ENCODE data around the gene ACER3.
"Not testable (repeated sequence)": the region's sequence is repeated elsewhere in the genome, so short reads cannot be mapped to it uniquely, and the experiment has no call there.

Gene ACER3

GRCh38 chr11:76860539-76861475 is at the start of gene ACER3:
ACER3 (plus strand) TSS chr11:76860918; CDS start chr11:76860977, 59 bp downstream.
- Histone ChIP-seq H3K4me3 (ENCODE audit: low read length) (peak within 1 kb of the TSS; percentile 89), H3K4me1 (ENCODE audit: control insufficient read depth, insufficient read depth, low read length) (peaks cover 7% of the 10 kb centered on the region)

GRCh38 chr11:76811259-76811658 is 49.5 kb upstream of the ACER3 start:
- Histone ChIP-seq H3K27me3 (ENCODE audit: control insufficient read depth, insufficient read depth, low read length) (no peaks in the 10 kb centered on the region), H3K9ac (ENCODE audit: low read length) (no peak overlapping the region), H3K4me3 (ENCODE audit: low read length) (no peak overlapping the region), H3K36me3 (ENCODE audit: control insufficient read depth, insufficient read depth, low read length) (no peaks in the 10 kb centered on the region), H3K4me1 (ENCODE audit: control insufficient read depth, insufficient read depth, low read length) (no peaks in the 10 kb centered on the region), H3K27ac (ENCODE audit: low read depth, low read length) (no peak overlapping the region)

More at GRCh38 chr11:76860539-76861475, at the start of gene ACER3:
- Histone ChIP-seq H3K9ac (ENCODE audit: low read length) (peak within 1 kb of the TSS; percentile 74), H3K27me3 (ENCODE audit: control insufficient read depth, insufficient read depth, low read length) (no peaks in the 10 kb centered on the region), H3K36me3 (ENCODE audit: control insufficient read depth, insufficient read depth, low read length) (no peaks in the 10 kb centered on the region), H3K27ac (ENCODE audit: low read depth, low read length) (peak within 1 kb of the TSS; percentile 89)

- no peak overlapping the region for H3K9ac ChIP-seq (ENCODE audit: low read length)
- H3K4me3 ChIP-seq (ENCODE audit: low read length), result no peak overlapping the region
- H3K36me3 ChIP-seq (ENCODE audit: control insufficient read depth, insufficient read depth, low read length), result no peaks in the 10 kb centered on the region
- H3K4me1 ChIP-seq (ENCODE audit: control insufficient read depth, insufficient read depth, low read length), result no peaks in the 10 kb centered on the region
- H3K27ac ChIP-seq (ENCODE audit: low read depth, low read length), result no peak overlapping the region
- no peaks in the 10 kb centered on the region for H3K27me3 ChIP-seq (ENCODE audit: control insufficient read depth, insufficient read depth, low read length)
These were observed 46.3 kb upstream of the ACER3 start for GRCh38 chr11:76814414-76814813.

GRCh38 chr11:76815678-76816077 is 45.0 kb upstream of the ACER3 start:
- not testable (repeated sequence) for H3K4me3 ChIP-seq (ENCODE audit: low read length); H3K27me3 ChIP-seq (ENCODE audit: control insufficient read depth, insufficient read depth, low read length); H3K9ac ChIP-seq (ENCODE audit: low read length); H3K4me1 ChIP-seq (ENCODE audit: control insufficient read depth, insufficient read depth, low read length); H3K36me3 ChIP-seq (ENCODE audit: control insufficient read depth, insufficient read depth, low read length); H3K27ac ChIP-seq (ENCODE audit: low read depth, low read length)

GRCh38 chr11:76820184-76820566 is 40.5 kb upstream of the ACER3 start:
- H3K27ac ChIP-seq (ENCODE audit: low read depth, low read length), result no peak overlapping the region

GRCh38 chr11:76821396-76821795 is 39.3 kb upstream of the ACER3 start:
- not testable (repeated sequence) for H3K36me3 ChIP-seq (ENCODE audit: control insufficient read depth, insufficient read depth, low read length); H3K27ac ChIP-seq (ENCODE audit: low read depth, low read length); H3K9ac ChIP-seq (ENCODE audit: low read length); H3K4me1 ChIP-seq (ENCODE audit: control insufficient read depth, insufficient read depth, low read length); H3K27me3 ChIP-seq (ENCODE audit: control insufficient read depth, insufficient read depth, low read length); H3K4me3 ChIP-seq (ENCODE audit: low read length)

More at GRCh38 chr11:76820184-76820566, 40.5 kb upstream of the ACER3 start:
- no peak overlapping the region for H3K9ac ChIP-seq (ENCODE audit: low read length)
- H3K27me3 ChIP-seq (ENCODE audit: control insufficient read depth, insufficient read depth, low read length), result no peaks in the 10 kb centered on the region
- no peaks in the 10 kb centered on the region for H3K4me1 ChIP-seq (ENCODE audit: control insufficient read depth, insufficient read depth, low read length)
- H3K36me3 ChIP-seq (ENCODE audit: control insufficient read depth, insufficient read depth, low read length), result no peaks in the 10 kb centered on the region
- H3K4me3 ChIP-seq (ENCODE audit: low read length), result no peak overlapping the region

GRCh38 chr11:76822406-76822805 is 38.3 kb upstream of the ACER3 start:
- Histone ChIP-seq H3K36me3 (ENCODE audit: control insufficient read depth, insufficient read depth, low read length) (no peaks in the 10 kb centered on the region), H3K4me1 (ENCODE audit: control insufficient read depth, insufficient read depth, low read length) (no peaks in the 10 kb centered on the region), H3K27me3 (ENCODE audit: control insufficient read depth, insufficient read depth, low read length) (no peaks in the 10 kb centered on the region), H3K27ac (ENCODE audit: low read depth, low read length) (no peak overlapping the region), H3K4me3 (ENCODE audit: low read length) (no peak overlapping the region), H3K9ac (ENCODE audit: low read length) (no peak overlapping the region)

- Histone ChIP-seq H3K36me3 (ENCODE audit: control insufficient read depth, insufficient read depth, low read length) (no peaks in the 10 kb centered on the region), H3K27ac (ENCODE audit: low read depth, low read length) (peak overlapping the region; percentile 58), H3K9ac (ENCODE audit: low read length) (no peak overlapping the region), H3K4me1 (ENCODE audit: control insufficient read depth, insufficient read depth, low read length) (no peaks in the 10 kb centered on the region), H3K27me3 (ENCODE audit: control insufficient read depth, insufficient read depth, low read length) (no peaks in the 10 kb centered on the region), H3K4me3 (ENCODE audit: low read length) (no peak overlapping the region)
These were observed 37.2 kb upstream of the ACER3 start for GRCh38 chr11:76823481-76824028.

- Histone ChIP-seq H3K9ac (ENCODE audit: low read length) (no peak overlapping the region), H3K4me3 (ENCODE audit: low read length) (no peak overlapping the region), H3K27ac (ENCODE audit: low read depth, low read length) (peak overlapping the region; percentile 58), H3K4me1 (ENCODE audit: control insufficient read depth, insufficient read depth, low read length) (no peaks in the 10 kb centered on the region), H3K27me3 (ENCODE audit: control insufficient read depth, insufficient read depth, low read length) (no peaks in the 10 kb centered on the region), H3K36me3 (ENCODE audit: control insufficient read depth, insufficient read depth, low read length) (no peaks in the 10 kb centered on the region)
These were observed 36.4 kb upstream of the ACER3 start for GRCh38 chr11:76824083-76824939.

- no peak overlapping the region for H3K27ac ChIP-seq (ENCODE audit: low read depth, low read length)
These were observed 35.6 kb upstream of the ACER3 start for GRCh38 chr11:76824980-76825725.

GRCh38 chr11:76825726-76826396 is 34.9 kb upstream of the ACER3 start:
- no peak overlapping the region for H3K9ac ChIP-seq (ENCODE audit: low read length)
- H3K4me1 ChIP-seq (ENCODE audit: control insufficient read depth, insufficient read depth, low read length), result peaks cover 2% of the 10 kb centered on the region
- H3K27ac ChIP-seq (ENCODE audit: low read depth, low read length), result no peak overlapping the region
- no peaks in the 10 kb centered on the region for H3K27me3 ChIP-seq (ENCODE audit: control insufficient read depth, insufficient read depth, low read length)
- no peaks in the 10 kb centered on the region for H3K36me3 ChIP-seq (ENCODE audit: control insufficient read depth, insufficient read depth, low read length)
- H3K4me3 ChIP-seq (ENCODE audit: low read length), result no peak overlapping the region

More at GRCh38 chr11:76824980-76825725, 35.6 kb upstream of the ACER3 start:
- Histone ChIP-seq H3K36me3 (ENCODE audit: control insufficient read depth, insufficient read depth, low read length) (no peaks in the 10 kb centered on the region), H3K4me1 (ENCODE audit: control insufficient read depth, insufficient read depth, low read length) (no peaks in the 10 kb centered on the region), H3K9ac (ENCODE audit: low read length) (no peak overlapping the region), H3K4me3 (ENCODE audit: low read length) (no peak overlapping the region), H3K27me3 (ENCODE audit: control insufficient read depth, insufficient read depth, low read length) (no peaks in the 10 kb centered on the region)
